Putamen (tissue), 1 donor: ENCODE results near the gene NOG.

Experiments
- DNase-seq: peaks from one replicate; pipeline ENCODE4 v3.0.0-alpha.2; 2016; ENCODE audit warnings: low spot score

The NOG gene

DNA sequence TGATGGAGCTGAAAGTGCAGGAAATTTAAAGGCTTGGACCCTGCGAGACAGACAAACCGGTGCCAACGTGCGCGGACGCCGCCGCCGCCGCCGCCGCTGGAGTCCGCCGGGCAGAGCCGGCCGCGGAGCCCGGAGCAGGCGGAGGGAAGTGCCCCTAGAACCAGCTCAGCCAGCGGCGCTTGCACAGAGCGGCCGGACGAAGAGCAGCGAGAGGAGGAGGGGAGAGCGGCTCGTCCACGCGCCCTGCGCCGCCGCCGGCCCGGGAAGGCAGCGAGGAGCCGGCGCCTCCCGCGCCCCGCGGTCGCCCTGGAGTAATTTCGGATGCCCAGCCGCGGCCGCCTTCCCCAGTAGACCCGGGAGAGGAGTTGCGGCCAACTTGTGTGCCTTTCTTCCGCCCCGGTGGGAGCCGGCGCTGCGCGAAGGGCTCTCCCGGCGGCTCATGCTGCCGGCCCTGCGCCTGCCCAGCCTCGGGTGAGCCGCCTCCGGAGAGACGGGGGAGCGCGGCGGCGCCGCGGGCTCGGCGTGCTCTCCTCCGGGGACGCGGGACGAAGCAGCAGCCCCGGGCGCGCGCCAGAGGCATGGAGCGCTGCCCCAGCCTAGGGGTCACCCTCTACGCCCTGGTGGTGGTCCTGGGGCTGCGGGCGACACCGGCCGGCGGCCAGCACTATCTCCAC lies at the start of gene NOG:
NOG (plus strand) TSS at position 54 of the 674 bp plus-strand sequence; CDS start at position 579, 525 bp downstream.
- DNase-seq, result peak; percentile 58

DNA sequence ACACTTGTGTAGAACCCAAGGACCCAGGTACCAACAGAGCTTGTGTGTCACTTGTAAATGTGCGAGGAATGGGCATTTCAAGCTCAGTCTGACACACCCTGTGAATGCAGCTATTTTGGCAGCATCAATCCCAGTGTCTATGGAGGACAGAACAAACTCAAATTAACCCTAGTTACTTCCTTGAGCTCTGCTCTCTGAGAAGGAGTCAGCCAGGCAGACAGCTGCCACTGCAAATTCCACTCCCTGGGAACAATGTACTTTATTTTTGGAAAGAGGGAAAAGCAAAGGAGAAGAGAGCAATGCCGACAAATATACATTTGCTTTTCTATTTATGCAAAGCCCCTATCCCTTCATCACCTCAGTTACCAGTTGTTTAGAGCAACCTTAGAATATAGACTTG lies 48.4 kb upstream of the NOG start:
- no peak for DNase-seq

DNA sequence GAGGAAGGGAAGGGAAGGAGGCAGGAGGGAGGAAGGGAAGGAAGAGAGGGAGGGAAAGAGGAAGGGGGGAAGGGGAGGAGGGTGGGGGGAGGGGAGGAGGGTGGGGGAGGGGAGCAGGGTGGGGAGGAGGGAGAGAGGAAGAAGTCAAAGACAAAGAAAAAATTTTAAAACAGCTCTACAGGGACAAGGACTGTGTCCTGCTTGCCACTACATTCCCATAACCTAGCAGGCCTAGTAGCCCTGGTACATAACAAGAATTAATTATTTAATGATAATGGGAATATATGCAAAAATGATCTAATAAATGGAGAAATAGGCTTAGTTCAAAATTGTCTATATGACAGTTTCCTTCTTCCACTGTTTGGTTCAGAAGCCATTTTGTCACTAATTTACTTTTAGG lies 47.6 kb upstream of the NOG start:
- no peak for DNase-seq

DNA sequence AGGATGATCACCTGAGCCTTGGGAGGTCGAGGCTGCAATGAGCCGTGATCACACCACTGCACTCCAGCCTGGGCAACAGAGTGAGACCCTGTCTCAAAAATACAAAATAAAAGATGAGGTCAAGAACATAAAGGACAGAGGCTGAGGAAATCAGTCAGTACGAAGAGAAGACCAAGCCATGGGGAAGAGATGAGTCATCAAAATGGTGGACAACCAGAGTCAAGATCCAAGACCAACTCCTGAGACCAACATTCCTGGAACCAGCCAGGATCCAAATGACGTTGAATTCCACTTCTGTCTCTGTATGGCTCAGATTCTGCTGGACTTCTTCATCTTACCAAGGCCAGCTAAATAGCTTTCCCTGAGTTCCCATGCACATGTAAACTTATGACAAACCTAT lies 44.8 kb upstream of the NOG start:
- DNase-seq, result no peak

DNA sequence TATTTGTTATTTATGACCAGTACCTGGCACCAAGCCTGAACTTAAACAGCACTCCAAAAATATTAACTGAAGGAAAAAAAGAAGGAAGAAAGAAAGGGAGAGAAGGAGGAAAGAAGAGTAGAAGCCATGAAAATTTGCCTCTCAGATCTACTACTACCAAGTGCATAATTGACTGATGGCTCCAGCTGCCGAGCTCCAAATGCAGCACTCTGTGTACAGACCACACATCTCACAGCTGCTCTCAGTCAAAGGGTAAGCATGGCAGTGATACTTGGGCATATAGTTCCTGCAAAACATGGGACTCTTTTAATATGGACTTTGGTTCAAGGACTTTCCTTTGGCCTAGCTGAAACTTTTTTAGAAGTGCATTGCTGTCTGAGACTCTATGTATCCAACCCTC lies 44.0 kb upstream of the NOG start:
- DNase-seq, result no peak

DNA sequence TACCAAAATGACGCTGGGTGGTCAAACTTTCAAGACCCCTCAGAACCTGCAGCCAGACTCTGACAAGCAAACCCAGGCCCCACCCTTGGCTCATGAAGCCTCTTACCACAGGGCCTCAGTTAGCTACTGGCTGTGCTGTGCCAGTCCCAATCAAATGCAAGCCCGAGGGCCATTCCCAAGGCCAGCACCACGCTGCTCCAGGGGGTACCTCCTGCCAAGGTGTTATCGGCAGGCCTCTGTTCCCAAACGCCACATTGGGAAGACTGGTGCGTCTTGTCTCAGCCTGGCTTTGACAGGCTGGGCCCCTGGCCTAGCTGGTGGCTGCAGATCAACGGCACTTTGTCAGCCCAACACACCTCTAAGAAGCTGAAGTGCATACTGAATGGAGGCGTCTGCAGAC lies 35.8 kb upstream of the NOG start:
- DNase-seq, result no peak

DNA sequence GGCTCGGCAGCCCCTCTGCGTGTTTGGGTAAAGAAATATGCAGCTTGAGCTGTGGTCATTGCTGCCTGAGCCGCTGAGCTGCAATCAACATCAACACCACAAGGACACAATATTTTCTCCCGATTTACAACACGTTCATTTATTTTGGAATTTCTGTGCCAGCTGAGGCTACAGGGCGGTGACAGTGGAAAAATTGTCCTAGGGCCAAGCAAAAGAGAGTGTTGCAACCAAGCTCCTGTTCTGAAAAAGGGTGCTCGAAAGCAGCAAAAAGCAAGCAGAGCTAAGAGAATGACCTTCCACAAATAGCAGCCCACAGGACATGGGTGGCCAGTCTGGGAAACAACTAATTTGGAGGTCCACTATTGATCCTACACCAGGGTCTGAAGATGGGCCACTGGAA lies 35.4 kb upstream of the NOG start:
- DNase-seq, result no peak

DNA sequence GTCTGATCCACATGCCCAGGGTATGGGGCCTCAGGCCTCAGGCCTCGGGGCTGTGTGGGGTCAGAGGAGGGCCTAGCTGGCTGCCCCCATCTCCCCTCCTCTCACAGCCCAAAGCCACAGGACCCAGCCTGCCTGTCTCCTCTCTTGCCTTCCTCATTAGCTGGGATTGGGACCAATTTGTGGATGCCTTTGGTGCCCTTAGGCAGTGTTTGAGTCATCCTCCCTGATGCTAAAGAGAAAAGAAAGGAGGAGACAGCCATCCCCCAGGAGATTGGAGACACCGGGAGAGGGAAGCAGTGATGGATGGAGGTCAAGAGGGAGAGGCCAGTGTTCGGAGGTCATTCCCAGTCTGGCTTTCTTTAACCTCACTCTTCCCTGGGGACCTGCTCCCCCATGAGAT lies 23.3 kb upstream of the NOG start:
- DNase-seq, result no peak

DNA sequence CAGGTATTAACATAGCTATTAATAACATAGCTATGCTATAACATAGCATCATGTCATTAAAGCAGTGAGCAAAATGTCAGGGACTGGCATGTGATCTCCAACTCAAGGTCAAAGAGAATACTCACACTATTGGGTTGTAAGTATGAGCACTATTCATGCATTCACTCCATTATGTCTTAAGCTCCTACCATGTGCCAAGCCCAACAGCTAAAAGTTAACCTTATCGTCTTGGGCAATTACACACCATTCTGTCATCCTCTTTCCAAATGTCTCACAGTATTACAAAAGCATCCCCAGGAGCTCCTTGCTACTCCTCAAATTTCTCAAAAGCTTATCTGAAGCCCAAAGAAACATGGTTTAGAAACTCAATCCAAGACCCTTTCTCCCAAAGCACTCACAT lies 22.0 kb upstream of the NOG start:
- DNase-seq, result no peak

DNA sequence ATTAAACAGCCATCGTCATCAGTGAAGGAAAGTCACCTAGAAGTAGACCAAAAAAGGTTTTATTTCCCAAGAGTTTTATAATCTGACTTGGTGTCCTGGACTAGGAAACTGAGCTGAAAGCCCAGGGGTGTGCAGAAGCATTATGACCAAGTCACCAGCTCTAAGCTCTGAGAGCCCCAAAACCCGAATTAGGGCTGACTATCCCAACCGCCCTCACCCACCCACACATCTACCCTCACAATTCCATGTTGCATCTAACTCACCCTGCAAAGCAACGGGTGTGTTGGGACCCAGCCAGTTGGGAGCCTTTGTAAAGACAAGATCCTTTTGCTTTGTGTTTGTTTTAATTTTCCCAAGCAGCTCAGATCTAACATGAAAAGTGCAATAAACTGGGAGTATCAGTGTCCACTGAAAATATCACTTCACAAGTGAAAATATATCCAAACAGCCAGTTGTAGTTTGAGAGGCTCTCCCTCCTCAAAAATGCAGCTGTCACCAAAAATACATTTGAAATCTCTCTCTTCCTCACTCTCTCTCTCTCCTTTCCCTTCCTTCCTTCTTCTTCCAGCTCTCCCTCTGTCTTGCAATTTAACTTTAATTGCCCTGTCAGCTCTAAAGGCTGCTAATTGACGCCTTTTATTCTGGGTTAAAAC lies 16.2 kb upstream of the NOG start:
- no peak for DNase-seq

DNA sequence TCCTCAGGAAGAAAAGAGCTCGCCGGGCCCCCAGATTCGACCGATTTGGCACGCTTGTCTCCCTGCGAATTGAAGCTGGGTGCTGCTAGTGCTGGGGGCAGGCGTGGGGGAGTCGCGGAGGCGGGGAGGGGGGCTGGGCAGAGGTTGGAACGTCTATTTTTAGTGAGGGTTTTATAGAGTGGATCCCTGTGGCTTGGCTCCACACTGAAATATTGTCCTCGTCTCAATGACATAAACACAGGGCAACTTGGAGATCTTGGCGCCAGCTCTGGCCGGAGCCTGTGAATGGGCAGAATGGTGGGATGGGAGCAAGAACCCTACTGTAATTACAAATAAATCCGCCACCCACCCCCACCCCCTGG lies 15.7 kb upstream of the NOG start:
- no peak for DNase-seq

DNA sequence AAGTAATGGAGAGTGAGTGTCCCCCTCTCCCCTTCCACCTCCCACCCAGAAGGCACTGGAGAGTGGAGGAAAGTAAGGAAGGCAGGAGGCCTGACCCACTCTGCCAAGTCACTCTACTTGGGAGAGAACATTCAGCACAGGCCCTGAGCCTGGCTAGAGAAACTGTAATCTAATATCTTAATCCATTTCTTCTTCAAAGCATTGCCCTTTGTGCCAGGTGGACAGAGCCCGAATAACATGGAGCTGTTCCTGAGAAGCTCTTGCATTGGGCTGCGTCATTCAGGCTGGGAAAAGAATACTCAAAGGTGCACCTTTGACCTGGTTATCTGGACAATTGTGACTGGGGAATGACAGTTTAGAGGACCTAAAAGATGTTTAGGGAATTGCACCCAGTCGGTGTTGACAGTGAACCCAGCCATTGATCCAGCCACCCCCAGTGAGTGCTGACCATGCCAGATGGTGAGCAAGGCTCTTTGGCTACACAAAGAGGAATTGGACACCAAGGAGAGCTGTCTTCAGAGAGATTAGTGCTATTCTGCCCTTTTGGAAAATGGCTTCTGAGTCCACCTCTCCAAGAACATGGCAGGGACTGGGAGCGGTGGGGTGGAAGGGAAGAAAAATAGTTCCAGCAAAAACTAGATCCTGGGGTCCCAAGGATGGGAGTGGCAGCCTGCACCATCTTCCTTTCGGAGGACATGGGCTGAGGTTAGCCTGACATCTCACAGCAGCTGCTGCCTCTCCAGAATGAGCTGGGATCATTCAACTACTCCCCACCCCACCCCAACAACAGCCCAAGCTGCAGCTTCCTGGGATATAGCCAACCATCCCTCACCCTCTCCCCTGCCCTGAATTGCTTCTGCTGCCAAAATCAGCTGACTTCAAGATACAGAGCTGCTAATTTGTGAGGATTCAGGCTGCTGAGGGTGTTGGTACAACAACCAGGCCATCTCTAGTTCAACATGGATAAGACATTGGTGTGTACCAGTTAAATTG lies 11.6 kb upstream of the NOG start:
- no peak for DNase-seq

DNA sequence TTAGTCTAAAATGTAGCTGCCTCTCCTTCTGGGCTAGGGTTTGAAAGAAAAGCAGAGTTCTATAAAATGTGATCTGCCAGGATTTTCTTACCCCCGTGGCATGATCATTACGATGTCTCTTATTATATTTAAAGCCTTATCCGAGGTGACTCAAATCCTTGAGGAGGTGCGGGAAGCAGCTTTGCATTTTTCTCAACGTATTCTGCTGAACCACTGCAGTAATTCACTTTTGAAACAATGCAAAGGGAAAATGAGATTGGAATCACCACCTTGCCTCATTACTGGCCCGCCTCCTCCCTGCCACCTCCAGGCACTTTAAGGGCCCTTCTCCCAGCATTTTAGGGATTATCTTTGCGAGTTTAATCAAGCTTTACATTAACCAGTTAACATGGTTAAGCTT lies 9.7 kb upstream of the NOG start:
- no peak for DNase-seq

DNA sequence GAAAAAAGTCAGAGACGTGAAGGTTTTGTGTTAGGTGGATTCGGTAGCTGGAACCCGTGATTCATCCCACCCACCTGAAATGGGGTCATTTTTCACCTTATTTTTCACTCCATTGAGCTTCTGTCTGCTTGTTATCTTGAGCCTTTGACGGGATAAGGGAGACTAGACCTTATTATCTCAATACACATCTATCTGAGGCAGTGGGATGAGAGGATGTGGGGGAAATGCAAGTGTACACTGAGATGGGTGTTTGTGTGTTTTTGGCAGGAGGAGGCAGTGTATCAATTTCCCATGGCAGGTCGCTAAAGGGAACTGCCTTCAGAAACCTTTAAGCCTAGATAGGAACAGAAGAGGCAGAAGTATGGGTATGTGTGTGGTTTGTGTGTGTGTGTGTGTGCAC lies 6.2 kb upstream of the NOG start:
- DNase-seq, result no peak

DNA sequence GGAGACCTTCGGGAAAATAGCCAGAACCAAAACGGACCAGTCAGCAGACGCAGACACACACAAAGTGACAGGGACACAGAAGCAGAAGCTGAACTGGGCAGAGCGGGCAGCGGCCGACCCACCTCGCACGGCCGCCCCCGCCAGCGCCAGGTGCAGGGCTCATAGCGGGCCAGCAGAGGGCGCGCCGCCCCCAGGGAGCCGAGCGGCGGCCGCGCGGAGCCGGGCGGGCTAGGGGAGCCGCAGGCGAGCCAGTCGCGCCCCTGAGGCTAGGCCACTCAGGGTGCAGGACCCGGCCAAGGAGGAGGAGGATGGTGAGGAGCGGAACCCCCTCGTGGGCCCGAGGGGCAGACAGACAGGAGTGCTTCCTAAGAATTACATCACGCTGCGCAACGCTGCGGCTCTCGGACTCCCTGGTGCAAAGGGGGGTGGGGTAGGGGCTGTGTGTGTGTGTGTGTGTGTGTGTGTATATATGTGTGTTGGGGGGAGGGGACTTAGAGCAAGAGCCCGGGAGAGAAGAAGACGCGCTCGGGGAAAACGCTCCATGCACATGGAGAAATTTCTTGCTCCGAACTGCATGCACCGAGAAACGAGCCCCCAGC lies 913 bp upstream of the NOG start:
- peak; percentile 57 for DNase-seq

DNA sequence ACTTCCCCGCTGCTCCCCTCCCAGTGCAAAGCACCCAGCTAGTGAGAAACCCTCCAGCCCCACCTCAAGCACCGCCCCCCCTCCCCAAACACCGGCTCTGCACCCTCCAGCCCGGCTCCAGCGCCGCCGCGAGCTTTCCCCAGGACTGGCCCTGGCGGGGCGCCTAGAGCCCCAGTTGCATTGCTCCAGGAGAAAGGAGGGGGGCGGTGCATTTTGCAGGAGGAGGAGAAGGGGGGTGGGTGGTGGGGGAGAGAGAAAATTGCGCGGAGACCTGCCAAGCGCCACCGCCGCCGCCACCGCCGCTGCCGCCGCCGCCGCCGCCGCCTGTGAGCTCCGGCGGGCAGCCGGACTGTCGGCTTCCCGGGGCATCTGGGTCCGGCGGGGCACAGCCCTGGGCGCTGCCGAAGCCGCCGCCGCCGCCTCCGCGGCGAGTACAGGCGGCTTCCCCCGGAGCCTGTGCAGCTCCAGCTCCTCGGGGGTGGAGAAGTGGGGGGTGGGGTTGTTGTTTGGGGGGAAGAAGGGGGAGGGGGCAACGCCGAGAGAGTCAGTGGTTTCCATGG lies 333 bp upstream of the NOG start:
- DNase-seq, result peak; percentile 47

DNA sequence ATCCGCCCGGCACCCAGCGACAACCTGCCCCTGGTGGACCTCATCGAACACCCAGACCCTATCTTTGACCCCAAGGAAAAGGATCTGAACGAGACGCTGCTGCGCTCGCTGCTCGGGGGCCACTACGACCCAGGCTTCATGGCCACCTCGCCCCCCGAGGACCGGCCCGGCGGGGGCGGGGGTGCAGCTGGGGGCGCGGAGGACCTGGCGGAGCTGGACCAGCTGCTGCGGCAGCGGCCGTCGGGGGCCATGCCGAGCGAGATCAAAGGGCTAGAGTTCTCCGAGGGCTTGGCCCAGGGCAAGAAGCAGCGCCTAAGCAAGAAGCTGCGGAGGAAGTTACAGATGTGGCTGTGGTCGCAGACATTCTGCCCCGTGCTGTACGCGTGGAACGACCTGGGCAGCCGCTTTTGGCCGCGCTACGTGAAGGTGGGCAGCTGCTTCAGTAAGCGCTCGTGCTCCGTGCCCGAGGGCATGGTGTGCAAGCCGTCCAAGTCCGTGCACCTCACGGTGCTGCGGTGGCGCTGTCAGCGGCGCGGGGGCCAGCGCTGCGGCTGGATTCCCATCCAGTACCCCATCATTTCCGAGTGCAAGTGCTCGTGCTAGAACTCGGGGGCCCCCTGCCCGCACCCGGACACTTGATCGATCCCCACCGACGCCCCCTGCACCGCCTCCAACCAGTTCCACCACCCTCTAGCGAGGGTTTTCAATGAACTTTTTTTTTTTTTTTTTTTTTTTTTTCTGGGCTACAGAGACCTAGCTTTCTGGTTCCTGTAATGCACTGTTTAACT lies 1.0 kb downstream of the NOG start:
- no peak for DNase-seq

DNA sequence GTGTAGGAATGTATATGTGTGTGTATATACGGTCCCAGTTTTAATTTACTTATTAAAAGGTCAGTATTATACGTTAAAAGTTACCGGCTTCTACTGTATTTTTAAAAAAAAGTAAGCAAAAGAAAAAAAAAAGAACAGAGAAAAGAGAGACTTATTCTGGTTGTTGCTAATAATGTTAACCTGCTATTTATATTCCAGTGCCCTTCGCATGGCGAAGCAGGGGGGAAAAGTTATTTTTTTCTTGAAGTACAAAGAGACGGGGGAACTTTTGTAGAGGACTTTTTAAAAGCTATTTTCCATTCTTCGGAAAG lies 1.6 kb downstream of the NOG start:
- DNase-seq, result no peak

DNA sequence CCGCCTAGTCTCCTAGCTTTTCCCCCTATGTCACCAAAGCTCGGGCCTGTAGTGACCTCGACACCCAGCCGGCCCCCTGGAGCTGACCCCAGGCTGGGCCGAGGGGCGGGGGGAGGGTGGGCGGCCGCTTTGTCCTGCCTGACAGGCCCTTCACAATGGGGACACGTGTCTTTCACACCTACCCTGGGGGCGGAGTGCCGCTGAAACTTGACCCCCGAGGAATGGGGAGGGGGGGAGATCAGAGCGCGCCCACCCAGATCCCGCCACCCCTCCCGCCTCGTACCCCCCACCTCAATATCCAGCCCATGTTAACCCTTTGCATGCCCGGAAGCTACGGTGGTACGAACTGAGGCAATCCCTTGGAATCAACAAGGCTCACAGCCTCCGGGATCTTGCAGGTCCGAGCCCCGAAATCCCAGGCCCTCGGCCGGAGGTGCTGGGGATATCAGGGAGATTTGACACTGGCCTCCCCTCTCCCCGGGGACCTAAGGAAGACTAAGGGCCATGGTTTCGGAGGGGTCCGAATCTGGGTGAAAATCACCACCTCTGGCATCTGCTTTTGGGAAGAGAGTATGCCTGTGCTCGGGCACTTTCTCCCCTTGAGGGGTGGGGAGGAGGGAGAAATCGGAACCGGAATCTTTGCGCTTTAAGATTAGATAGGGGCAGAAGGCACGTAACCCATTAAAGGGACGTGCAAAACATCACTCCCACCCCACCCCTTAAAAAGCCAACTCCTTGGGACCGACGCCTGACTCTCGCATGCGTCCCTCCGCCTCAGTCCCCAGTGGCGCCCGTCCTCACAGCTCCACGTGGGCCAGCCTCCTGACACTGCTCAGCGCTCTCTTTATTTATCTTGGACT lies 2.6 kb downstream of the NOG start:
- no peak for DNase-seq

DNA sequence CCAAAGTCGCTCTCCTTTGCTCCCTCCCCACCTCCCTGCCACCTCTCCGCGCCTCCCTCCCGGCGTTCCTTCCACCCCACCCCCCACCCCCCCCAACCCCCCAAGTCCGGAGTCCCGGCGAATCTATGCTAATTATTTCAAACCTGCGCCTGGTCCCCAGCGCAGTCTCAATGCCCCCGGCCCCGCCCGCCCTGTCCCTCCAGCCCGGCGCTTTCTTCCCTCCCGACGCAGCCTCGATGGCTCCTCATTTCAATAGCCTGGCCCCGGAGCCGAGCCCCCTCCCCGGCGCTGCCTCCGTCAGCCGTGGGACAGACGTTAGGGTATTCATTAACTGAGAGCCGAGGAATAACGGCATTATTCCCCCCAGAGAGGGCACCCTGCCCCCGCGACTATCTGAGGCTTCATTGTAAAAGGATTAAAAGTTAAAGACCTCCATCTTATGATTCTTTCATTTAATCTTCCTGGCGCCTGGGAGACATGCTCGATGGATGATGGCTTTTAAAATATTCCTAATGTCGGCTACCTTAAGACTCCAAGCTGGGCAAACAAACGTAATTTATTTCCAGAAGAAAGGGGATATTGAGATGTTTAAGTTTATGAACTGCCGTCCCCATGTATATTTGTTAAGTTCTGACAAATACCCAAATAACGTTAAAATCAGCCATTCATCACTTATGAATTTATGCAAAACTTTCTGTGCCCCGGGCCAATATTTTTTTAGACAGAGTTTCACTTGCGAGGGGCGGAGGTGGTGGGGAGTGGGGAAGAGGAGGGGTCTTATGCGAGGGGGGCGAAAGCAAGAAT lies 3.4 kb downstream of the NOG start:
- DNase-seq, result no peak
